Keratinocyte (primary cell): ENCODE measurements around the gene NFATC3.

ENCODE experiments used
- EZH2 ChIP-seq: IDR thresholded peaks from one replicate; pipeline ENCODE4 v1.6.1; 2012; ENCODE audit warnings: inconsistent platforms, mild to moderate bottlenecking, low read length, moderate library complexity
- TF ChIP-seq, protein P1 (sequence below), 3 experiments: IDR thresholded peaks in 1 of 3; conservative IDR thresholded peaks in 1 of 3; optimal IDR thresholded peaks in 1 of 3; 2 replicates in 2 of 3; 3 replicates in 1 of 3; pipeline versions ENCODE3 to v1.5.1; 2011; ENCODE audit warnings: low read length in 3 of 3, mild to moderate bottlenecking in 3 of 3, moderate library complexity in 2 of 3, control low read depth in 1 of 3, inconsistent platforms in 1 of 3; ENCODE audit not compliant: insufficient read depth in 2 of 3; ENCODE audit errors: extremely low read depth in 1 of 3

DNA sequence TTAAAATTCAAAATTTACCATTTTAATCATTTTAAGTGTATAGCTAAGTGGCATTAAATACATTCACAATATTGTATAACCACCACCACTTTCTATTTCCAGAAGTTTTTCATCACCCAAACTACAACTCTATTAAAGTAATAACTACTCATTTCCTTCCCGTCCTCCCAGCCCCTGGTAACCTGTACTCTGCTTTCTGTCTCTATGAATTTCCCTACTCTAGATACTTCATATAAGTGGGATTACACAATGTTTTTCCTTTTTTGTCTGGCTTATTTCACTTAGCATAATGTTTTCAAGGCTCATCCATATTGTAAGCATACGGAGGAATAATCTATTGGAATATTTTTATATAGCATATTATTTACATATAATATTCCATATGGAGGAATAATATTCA, 121.1 kb downstream of the NFATC3 start:
- TF ChIP-seq, protein P1, sequence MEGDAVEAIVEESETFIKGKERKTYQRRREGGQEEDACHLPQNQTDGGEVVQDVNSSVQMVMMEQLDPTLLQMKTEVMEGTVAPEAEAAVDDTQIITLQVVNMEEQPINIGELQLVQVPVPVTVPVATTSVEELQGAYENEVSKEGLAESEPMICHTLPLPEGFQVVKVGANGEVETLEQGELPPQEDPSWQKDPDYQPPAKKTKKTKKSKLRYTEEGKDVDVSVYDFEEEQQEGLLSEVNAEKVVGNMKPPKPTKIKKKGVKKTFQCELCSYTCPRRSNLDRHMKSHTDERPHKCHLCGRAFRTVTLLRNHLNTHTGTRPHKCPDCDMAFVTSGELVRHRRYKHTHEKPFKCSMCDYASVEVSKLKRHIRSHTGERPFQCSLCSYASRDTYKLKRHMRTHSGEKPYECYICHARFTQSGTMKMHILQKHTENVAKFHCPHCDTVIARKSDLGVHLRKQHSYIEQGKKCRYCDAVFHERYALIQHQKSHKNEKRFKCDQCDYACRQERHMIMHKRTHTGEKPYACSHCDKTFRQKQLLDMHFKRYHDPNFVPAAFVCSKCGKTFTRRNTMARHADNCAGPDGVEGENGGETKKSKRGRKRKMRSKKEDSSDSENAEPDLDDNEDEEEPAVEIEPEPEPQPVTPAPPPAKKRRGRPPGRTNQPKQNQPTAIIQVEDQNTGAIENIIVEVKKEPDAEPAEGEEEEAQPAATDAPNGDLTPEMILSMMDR (optimal IDR thresholded peaks at IDR 0.05 in 1 of 3, IDR thresholded peaks at IDR 0.05 in 1 of 3, conservative IDR thresholded peaks at IDR 0.05 in 1 of 3; ENCODE audit: extremely low read depth in 1 of 3, insufficient read depth in 2 of 3, low read length in 3 of 3): no peak
- TF ChIP-seq EZH2: no peak
